ENCODE results near the gene PPAT.

PPAT gene

GRCh38 chr4:56424176-56424575 lies 11.2 kb downstream of the PPAT start:
- no peak overlapping the region for H3K4me3 ChIP-seq (ENCODE audit: low read length)
- DNase-seq (ENCODE audit: low read depth) = no peak
- no peak for TF ChIP-seq CTCF (conservative IDR thresholded peaks at IDR 0.05; ENCODE audit: low read length)

- no peak overlapping the region for H3K4me3 ChIP-seq (ENCODE audit: low read length)
- TF ChIP-seq CTCF (conservative IDR thresholded peaks at IDR 0.05; ENCODE audit: low read length) = no peak
- DNase-seq (ENCODE audit: low read depth) = no peak
Measured at GRCh38 chr4:56417396-56417795, 18.0 kb downstream of the PPAT start.

GRCh38 chr4:56416349-56416748 lies 19.1 kb downstream of the PPAT start:
- DNase-seq (ENCODE audit: low read depth) = no peak
- no peak for TF ChIP-seq CTCF (conservative IDR thresholded peaks at IDR 0.05; ENCODE audit: low read length)
- no peak overlapping the region for H3K4me3 ChIP-seq (ENCODE audit: low read length)

- no peak for TF ChIP-seq CTCF (conservative IDR thresholded peaks at IDR 0.05; ENCODE audit: low read length)
- DNase-seq (ENCODE audit: low read depth) = peak; percentile 31
- H3K4me3 ChIP-seq (ENCODE audit: low read length) = no peak overlapping the region
Measured at GRCh38 chr4:56414135-56414670, 21.2 kb downstream of the PPAT start.

- TF ChIP-seq CTCF (conservative IDR thresholded peaks at IDR 0.05; ENCODE audit: low read length) = no peak
- peak; percentile 98 for DNase-seq (ENCODE audit: low read depth)
- peak overlapping the region; percentile 49 for H3K4me3 ChIP-seq (ENCODE audit: low read length)
Measured at GRCh38 chr4:56410247-56411062, 25.0 kb downstream of the PPAT start.

GRCh38 chr4:56409511-56410090 lies 25.8 kb downstream of the PPAT start:
- peak overlapping the region; percentile 27 for H3K4me3 ChIP-seq (ENCODE audit: low read length)
- DNase-seq (ENCODE audit: low read depth) = no peak
- TF ChIP-seq CTCF (conservative IDR thresholded peaks at IDR 0.05; ENCODE audit: low read length) = no peak

GRCh38 chr4:56408978-56409377 lies 26.4 kb downstream of the PPAT start:
- no peak overlapping the region for H3K4me3 ChIP-seq (ENCODE audit: low read length)
- TF ChIP-seq CTCF (conservative IDR thresholded peaks at IDR 0.05; ENCODE audit: low read length) = no peak

More at GRCh38 chr4:56408978-56409377, 26.4 kb downstream of the PPAT start:
- no peak for DNase-seq (ENCODE audit: low read depth)

Data from AG10803 (cell line).